HG03520 (cell line): ENCODE data around the gene KCNG2.

Experiments
- ATAC-seq: cut with Tn5 transposase; IDR thresholded peaks from one replicate; pipeline ENCODE4 v1.9.1; 2021; ENCODE audit warnings: mild to moderate bottlenecking, moderate library complexity; ENCODE audit not compliant: unreplicated experiment

The KCNG2 gene

GRCh38 chr18:79766308-79766707 is 31.4 kb upstream of the KCNG2 start:
- no peak for ATAC-seq

GRCh38 chr18:79768745-79769144 is 29.0 kb upstream of the KCNG2 start:
- ATAC-seq, result no peak

GRCh38 chr18:79769698-79770500 is 27.8 kb upstream of the KCNG2 start:
- ATAC-seq, result no peak

DNA sequence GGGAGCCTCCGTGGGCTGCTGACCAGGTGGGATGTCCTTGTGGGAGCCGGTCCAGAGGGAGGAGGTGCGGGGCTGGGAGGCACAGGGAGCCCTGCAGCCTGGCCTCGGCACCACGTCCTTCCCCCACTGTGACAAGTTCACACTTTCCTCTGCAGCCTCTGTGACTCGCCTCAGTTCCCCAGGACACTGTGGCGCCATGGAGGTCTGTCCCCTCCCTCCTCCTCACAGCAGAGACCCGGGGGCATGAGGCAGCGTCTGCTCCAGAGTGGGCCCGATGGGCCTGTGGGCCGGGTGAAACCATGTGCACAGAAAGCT is 27.3 kb upstream of the KCNG2 start:
- no peak for ATAC-seq

- ATAC-seq, result no peak
Measured at GRCh38 chr18:79770826-79771225, 26.9 kb upstream of the KCNG2 start.

- no peak for ATAC-seq
Measured at GRCh38 chr18:79771446-79772107, 26.2 kb upstream of the KCNG2 start.

DNA sequence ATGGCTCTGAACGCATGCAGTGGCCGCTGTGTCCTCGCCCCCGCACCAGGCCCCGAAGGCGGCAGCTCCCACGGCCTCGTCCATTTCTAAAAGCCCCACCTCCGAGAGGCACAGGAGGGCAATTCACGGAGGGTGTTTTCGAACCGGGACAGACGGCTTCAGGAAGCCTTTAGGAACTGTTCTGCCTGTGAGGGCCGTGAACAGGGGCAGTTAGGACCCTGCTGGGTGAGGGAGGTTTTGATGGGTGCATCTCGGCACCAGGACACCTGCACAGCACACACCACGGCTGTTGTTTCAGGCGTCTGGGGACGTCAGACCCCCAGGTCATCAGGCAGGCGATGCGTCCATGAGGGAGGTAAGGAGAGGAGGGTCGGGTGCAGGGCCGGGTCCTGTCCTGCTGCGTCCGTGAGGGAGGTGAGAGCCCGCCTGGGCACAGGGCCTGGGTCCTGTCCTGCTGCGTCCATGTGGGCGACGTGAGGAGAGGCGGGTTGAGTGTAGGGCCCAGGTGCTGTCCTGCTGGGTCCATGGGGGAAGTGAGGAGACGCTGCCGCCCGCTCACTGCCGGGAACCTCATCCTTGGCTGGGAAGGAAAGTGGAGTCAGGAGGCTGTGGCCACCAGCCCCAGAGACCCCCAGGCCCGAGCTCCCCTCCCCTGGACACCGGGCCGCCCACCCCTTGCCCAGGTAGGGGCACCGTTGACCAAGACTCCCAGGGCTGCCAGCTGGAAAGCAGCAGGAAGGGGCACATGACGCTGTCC is 25.5 kb upstream of the KCNG2 start:
- ATAC-seq, result no peak

- ATAC-seq, result no peak
Measured at GRCh38 chr18:79772865-79773696, 24.7 kb upstream of the KCNG2 start.

GRCh38 chr18:79774111-79774510 is 23.6 kb upstream of the KCNG2 start:
- ATAC-seq, result no peak

- ATAC-seq, result no peak
Measured at GRCh38 chr18:79775441-79776221, 22.1 kb upstream of the KCNG2 start.

DNA sequence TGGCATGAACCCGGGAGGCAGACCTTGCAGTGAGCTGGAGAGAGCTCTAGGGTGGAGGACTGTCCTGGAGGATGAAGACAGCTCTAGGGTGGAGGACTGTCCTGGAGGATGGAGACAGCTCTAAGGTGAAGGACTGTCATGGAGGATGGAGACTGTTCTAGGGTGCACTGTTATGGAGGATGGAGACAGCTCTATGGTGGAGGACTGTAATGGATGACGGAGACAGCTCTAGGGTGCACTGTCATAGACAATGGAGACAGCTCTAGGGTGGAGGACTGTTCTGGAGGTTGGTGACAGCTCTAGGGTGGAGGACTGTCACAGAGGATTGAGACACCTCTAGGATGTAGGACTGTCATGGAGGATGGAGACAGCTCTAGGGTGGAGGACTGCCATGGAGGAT is 21.1 kb upstream of the KCNG2 start:
- ATAC-seq, result no peak

DNA sequence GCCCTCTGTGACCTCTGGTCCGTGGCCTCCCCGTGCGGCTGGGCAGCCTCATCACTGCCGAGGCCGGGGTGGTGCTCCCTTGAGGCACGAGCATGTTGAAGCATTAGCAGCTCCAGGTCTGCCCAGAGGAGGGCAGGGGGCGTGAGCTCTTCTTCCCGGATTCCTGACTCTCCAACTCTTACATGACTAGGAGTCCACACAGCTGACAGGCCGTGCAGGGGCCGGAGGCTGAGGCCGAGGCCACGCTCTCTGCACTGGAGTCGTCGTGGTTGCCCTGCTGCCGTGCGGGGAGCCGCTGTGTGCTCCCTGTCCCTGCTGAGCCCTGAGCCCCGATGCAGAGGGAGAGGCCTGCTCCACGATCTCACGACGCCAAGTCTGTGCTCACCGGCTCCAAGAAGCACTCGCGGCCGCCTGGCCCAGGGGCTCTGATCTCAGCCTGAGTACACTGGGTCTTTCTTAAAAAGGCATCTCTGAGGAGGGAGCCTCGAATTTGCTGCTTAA is 19.4 kb upstream of the KCNG2 start:
- ATAC-seq, result no peak

- no peak for ATAC-seq
Measured at GRCh38 chr18:79779021-79779699, 18.6 kb upstream of the KCNG2 start.

GRCh38 chr18:79779700-79780190 is 18.0 kb upstream of the KCNG2 start:
- ATAC-seq, result no peak

DNA sequence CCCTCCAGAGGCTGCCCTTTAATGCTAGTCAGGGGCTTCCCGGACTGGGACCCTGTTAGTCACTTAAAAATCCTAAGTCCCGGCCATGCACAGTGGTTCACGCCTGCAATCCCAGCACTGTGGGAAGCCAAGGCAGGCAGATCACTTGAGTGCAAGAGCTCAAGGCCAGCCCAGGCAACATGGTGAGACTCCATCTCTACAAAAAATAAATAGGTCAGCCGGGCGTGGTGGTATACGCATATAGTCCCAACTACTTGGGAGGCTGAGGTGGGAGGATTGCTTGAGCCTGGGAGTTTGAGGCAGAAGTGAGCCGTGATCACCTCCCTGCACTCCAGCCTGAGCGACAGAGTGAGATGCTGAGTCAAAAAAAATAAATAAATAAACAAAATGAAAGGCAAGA is 17.2 kb upstream of the KCNG2 start:
- no peak for ATAC-seq

DNA sequence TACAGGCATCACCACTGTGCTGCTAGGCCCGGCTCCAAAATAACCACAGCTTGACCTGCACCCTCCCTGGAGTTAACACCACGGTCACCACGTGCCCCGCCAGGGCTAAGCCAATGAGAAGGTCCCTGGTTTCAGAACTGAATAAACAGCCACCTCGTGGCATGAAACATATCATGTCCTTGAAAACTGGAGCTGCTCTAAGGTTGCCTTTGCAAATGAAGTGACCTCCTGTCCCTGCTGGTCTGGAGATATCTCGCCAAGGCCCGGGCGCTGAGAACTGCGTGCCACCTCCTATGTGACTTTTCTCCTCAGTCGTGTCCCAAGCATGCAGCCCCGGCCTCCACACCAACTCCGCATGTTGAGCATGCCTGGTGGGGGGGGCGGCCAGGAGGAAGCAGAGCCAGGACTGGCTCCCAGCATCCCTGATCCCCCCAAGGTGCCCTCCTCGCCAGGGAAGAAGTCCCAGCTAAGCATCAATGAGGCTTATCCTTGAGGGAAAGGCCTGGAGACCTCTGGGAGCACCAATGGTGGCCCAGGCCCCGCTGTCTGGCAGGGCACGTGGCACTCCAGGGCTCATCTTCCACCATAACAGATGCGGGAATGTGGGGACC is 16.3 kb upstream of the KCNG2 start:
- no peak for ATAC-seq

DNA sequence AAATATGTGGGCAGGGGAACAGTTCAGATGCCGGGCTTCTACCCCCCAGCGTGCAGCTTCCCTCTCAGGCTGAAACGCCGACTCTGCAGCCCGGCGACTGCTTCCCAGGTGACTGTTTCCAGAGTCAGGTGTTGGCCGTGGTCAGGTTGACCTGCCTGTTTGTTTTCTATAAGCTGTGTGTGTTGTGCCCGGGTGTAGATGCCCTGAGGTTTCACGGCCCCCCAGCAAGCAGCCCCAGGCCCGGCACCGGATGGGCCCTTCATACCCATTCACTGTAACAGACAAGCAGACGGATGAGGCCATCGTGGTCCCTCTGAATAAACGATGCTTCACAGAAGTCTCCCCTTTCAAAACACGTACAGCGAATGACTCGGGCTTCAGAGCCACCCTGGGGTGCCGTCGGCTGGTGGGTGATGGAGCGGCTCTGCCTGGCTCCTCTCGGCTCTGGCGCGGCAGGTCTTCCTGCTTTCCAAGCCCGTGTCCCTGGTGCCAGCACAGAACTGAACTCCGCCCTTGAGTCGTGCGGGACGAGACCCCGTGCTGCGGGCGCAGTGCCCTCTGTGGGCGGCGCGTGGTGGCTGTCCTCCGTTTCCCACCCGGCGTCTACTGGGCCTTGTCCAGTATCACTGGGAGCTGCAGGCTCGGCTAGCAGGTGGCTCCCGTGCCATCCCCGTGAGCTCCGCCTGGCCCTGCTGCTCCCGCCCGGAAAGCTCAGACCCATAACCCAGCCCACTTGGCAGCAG is 15.0 kb upstream of the KCNG2 start:
- ATAC-seq, result no peak
